IPS-11a (cell line): Measurements from ENCODE around the gene PPP1R3F.
"Not testable (repeated sequence)": the region's sequence is repeated elsewhere in the genome, so short reads cannot be mapped to it uniquely, and the experiment has no call there.

ENCODE experiments used
- H3K4me3 ChIP-seq: one replicate; pipeline ENCODE4 v1.5.1; 2013; ENCODE audit warnings: low read depth, low read length, control low read depth

The PPP1R3F gene

DNA sequence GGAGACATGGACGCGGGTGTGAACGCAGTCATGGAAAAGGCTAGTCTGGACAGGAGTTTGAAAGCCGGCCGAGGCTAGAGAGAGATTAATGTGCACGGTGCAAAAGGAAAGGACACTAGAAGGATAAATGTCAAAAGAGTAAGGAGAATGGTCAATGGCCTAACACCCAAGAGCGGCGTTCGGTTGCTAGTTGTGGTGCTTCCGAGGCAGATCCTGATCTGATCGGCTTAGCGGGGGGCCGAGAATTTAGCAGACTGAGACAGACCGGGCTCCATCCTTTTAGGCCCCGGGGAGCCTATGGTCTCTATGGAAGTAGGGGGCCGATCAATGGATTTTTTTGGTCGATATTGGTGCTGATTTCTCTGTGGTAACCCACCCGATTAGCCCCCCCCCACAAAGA lies 40.8 kb downstream of the PPP1R3F start:
- H3K4me3 ChIP-seq = no peak overlapping the region

DNA sequence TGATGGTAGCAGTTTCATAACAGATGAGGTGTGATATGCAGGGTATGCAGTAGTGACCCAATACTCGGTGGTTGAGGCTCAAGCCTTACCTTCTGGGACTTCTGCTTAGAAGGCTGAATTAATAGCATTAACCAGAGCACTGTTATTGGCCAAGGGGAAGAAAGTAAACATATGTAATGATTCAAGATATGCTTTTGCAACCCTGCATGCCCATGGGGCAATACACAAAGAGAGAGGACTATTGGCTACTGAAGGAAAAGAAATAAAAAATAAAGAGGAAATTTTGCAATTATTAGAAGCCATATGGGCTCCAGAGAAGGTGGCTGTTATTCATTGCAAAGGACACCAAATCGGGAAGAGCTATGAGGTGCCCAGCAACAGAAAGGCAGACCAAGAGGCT lies 42.6 kb downstream of the PPP1R3F start:
- H3K4me3 ChIP-seq = no peak overlapping the region

DNA sequence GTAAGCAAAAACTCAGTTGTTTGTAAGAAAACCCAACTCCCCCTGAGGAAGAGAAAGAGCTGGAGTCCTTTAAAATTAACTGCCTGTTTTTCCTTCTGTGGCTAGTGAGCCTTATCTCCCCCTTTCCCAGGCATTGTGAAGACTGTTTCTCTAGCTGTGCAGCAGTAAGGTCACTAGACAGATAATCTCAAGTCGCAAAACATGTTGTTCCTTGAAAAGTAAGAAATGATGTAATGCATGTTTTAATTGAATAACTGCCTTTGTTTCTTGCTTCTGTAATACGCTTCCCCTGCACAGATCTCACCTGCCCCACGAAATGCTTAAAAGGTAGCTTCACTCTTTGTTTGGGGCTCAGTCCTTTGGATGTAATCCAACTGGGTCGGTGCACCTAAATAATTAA lies 46.5 kb downstream of the PPP1R3F start:
- H3K4me3 ChIP-seq = no peak overlapping the region

DNA sequence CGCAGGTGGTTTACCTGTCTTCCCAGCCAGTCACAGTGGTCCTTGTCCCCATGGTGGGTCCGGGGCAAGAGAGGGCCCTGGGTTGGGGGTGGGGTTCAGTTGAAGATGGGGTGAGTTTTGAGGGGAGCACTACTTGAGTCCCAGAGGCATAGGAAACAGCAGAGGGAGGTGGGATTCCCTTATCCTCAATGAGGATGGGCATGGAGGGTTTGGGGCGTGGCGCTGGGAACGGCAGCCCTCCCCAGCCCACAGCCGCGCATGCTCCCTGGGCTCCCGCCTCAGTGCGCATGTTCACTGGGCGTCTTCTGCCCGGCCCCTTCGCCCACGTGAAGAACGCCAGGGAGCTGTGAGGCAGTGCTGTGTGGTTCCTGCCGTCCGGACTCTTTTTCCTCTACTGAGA lies 52.1 kb downstream of the PPP1R3F start, which contains the start of gene GAGE12J:
Gene GAGE12J, plus strand, starts transcription at position 301 of the 400 bp plus-strand sequence. CDS start 1,157 bp downstream, outside the sequence.
- H3K4me3 ChIP-seq = not testable (repeated sequence)

DNA sequence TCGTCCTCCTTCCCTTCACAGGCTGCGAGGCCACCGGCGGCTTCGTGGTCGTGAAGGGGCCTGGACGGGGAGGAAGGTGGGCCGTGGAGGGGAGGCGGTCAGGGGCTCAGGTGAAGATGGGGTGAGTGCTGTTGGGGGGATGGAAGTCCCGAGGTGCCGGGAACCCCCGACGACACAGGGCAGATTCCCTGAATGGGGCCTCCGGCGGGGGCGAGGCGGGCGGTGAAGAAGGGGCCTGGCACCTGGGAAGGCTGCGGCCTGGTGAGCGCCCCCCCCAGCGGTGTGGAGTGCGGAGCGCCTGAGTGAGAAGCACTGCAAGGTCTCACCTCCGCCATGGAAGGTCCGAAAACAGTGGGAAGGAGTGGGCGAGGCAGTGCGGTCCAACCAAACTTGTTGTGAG lies 52.7 kb downstream of the PPP1R3F start:
- H3K4me3 ChIP-seq = not testable (repeated sequence)

DNA sequence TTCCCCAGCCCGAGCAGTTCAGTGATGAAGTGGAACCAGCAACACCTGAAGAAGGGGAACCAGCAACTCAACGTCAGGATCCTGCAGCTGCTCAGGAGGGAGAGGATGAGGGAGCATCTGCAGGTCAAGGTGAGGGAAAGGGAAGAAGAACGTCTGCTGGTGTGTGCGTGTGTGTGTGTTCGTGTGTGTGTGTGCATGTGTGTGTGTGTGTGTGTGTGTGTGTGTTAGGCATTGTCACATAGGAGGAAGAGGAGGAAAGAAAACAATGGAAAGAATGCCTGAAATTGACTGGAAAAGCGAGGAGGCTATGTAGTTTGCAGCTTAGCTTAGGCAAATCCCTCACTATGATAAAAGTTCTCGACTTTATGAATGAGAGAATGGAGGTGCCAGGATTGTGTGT lies 54.1 kb downstream of the PPP1R3F start:
- H3K4me3 ChIP-seq = not testable (repeated sequence)

DNA sequence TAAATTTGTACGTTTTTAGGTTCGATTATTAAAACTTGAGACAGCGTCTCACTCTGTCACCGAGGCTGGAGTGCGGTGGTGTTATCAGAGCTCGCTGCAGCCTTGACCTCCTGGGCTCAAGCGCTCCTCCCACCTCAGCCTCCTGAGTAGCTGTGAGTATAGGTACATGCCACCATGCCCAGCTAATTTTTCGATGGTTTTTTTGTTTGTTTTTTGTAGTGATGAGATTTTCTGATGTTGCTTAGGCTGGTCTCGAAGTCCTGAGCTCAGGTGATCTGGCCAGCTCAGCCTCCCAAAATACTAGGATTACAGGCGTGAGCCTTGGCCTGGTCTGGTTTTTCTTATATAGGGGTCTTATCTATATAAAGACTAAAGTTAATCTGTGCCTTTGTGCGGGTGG lies 60.8 kb downstream of the PPP1R3F start:
- H3K4me3 ChIP-seq = not testable (repeated sequence)

DNA sequence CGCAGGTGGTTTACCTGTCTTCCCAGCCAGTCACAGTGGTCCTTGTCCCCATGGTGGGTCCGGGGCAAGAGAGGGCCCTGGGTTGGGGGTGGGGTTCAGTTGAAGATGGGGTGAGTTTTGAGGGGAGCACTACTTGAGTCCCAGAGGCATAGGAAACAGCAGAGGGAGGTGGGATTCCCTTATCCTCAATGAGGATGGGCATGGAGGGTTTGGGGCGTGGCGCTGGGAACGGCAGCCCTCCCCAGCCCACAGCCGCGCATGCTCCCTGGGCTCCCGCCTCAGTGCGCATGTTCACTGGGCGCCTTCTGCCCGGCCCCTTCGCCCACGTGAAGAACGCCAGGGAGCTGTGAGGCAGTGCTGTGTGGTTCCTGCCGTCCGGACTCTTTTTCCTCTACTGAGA lies 61.7 kb downstream of the PPP1R3F start, which contains the start of gene GAGE13:
Gene GAGE13, plus strand, starts transcription at position 301 of the 400 bp plus-strand sequence. CDS start 1,156 bp downstream, outside the sequence.
- not testable (repeated sequence) for H3K4me3 ChIP-seq

DNA sequence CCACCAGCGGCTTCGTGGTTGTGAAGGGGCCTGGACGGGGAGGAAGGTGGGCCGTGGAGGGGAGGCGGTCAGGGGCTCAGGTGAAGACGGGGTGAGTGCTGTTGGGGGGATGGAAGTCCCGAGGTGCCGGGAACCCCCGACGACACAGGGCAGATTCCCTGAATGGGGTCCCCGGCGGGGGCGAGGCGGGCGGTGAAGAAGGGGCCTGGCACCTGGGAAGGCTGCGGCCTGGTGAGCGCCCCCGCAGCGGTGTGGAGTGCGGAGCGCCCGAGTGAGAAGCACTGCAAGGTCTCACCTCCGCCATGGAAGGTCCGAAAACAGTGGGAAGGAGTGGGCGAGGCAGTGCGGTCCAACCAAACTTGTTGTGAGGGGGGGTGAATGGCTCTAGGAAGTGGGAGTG lies 62.2 kb downstream of the PPP1R3F start:
- not testable (repeated sequence) for H3K4me3 ChIP-seq
